ENCODE data around the gene INAVA. TPM values are rescaled to one million over a fixed set of nuclear protein-coding genes. Genes with fewer than 3 reads are reported as not detected.

Gene INAVA
- total and polyA plus RNA-seq, 9 of the 15 experiments (the other 6 are each of a cell fraction or from before 2014, with no cell fraction given), result 0.09 TPM; not detected in 8

- no peak for TF ChIP-seq ZMIZ1 (IDR thresholded peaks at IDR 0.05; ENCODE audit: low read depth in 2 of 2, low read length in 2 of 2)
- TF ChIP-seq FOXO4 (CRISPR knock-in tag; IDR thresholded peaks at IDR 0.05), result no peak
- TF ChIP-seq CHD7 (IDR thresholded peaks at IDR 0.05; ENCODE audit: low read depth, low read length), result no peak
- peak; percentile 19; the same call in 1 of the 2 replicates for TF ChIP-seq CBFA2T2 (conservative IDR thresholded peaks at IDR 0.05)
- TF ChIP-seq ZNF395 (CRISPR knock-in tag; IDR thresholded peaks at IDR 0.05), result peak; percentile 96
- no peak for TF ChIP-seq ZNF785 (CRISPR knock-in tag; IDR thresholded peaks at IDR 0.05)
- TF ChIP-seq RB1 (IDR thresholded peaks at IDR 0.05; ENCODE audit: low read depth), result no peak
- TF ChIP-seq MCM7 (IDR thresholded peaks at IDR 0.05), result no peak
- TF ChIP-seq POLR2A (conservative IDR thresholded peaks at IDR 0.05), result no peak
Measured at GRCh38 chr1:200886594-200886993, 8.1 kb upstream of the INAVA start (continued).
